HG02981 (cell line): Measurements from ENCODE around the gene TRIM17.
A peak's percentile ranks its signal among the peaks of the same experiment; 100 is the strongest.

Experiments used
- ATAC-seq: cut with Tn5 transposase; IDR thresholded peaks from one replicate; pipeline ENCODE4 v1.9.1; 2021; ENCODE audit warnings: mild to moderate bottlenecking, moderate library complexity; ENCODE audit not compliant: unreplicated experiment

Gene TRIM17, protein sequence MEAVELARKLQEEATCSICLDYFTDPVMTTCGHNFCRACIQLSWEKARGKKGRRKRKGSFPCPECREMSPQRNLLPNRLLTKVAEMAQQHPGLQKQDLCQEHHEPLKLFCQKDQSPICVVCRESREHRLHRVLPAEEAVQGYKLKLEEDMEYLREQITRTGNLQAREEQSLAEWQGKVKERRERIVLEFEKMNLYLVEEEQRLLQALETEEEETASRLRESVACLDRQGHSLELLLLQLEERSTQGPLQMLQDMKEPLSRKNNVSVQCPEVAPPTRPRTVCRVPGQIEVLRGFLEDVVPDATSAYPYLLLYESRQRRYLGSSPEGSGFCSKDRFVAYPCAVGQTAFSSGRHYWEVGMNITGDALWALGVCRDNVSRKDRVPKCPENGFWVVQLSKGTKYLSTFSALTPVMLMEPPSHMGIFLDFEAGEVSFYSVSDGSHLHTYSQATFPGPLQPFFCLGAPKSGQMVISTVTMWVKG

DNA sequence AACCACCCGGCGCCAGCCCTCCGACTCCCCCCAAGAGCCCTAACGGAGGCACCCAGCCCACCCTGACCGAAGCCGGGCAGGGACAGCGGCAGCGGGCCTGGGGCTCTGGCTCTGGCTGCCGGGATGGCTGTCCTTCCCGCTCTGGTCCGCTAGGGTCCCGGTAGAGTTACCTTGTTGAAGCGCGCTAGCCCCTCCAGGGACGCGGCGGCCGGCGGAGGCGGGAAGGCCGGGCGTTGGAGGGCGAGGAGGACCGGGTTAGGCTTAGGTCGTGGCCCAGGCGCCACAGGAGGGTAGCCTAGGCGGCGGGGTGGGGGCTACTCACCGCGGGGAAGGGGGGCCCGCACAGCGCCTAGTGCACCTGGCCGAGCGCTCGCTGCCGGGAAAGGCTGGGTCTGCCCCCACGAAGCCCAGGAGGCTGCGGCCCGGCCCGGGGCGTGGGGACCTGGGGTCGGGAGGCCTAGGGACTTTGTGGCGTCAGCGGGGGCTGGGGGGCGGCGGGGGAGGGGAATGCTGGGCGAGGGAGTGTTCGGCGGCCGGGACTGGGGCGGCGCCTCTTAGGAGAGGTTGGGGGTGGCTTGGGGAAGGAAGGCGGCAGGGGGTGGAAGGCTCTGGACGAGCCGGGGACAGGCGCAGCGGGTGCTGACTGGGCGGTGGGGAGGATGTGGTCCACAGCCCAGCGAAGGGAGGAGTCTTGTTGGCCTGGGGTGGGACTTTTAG is at the start of gene TRIM17:
Gene TRIM17, minus strand, starts transcription at position 645 of the 717 bp plus-strand sequence. CDS start 1,789 bp downstream, outside the sequence.
- no peak for ATAC-seq

DNA sequence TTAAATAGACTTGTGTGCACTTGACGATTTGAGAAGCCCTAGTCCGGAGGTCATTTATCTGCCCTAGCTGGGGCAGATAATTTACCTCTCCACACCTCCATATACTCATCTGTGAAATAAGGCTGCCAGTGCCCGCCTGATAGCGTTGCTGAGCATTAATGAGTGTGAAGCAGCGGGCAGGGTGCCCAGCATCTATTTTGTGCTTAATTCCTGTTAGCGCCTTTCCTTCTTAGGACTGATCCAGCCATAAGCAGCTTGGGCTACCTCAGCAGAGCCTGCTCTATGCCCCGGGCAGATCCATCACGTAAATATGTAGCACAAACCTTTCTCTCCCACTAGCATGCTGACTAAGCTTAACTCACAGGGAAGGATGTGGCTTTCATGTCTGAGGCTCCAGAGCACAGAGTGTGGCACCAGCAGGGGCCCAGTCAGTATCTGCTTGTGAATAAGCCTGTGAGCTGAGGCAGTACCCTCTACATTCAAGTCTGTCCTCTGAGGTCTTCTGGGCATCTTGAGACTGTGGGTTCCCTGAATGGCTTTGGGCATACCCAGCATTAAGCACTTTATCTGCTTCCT is 49.0 kb upstream of the TRIM17 start:
- ATAC-seq, result no peak

DNA sequence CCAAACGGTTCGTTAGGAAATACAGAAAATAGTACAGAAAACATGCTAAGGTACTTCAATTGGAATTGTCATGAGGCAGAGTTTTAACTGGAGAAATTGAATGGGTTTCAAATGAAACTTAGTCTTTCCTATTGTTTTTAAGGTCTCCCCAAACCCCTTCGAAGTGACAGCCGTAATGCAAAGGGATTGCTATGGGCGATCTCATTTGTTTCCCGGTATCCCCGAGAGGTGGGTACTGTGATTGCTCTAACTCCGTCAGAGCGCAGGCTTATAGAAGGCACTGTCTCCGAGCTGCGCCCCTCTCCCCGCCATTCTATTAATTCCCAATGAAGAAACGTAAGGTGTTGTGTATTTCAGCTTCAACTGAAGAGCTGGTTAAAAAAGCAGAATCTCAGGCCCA is 48.5 kb upstream of the TRIM17 start:
- no peak for ATAC-seq

DNA sequence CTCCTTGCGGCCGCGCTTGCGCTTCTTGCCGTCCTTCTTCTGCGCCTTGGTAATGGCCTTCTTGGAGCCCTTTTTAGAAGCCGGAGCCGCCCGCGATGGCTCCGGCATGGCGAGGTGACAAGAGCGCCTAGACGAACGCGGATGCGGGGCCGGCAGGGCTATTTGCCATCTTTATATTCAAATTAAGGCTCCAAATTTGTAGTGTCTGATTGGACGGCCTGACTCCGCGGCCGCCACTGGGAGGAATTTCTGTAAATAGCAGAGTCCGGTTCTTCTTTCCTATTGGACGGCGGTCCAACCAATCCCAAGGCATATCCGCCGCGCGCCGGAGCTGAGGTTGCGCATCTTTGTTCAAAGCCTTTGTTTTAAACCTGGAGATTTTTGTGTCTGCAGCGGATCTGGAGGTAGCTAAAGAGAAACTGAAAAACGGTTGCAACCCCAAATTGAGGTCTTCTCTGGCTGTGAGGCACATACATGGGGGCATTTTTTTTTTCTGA is 47.9 kb upstream of the TRIM17 start:
- ATAC-seq, result peak; percentile 84

DNA sequence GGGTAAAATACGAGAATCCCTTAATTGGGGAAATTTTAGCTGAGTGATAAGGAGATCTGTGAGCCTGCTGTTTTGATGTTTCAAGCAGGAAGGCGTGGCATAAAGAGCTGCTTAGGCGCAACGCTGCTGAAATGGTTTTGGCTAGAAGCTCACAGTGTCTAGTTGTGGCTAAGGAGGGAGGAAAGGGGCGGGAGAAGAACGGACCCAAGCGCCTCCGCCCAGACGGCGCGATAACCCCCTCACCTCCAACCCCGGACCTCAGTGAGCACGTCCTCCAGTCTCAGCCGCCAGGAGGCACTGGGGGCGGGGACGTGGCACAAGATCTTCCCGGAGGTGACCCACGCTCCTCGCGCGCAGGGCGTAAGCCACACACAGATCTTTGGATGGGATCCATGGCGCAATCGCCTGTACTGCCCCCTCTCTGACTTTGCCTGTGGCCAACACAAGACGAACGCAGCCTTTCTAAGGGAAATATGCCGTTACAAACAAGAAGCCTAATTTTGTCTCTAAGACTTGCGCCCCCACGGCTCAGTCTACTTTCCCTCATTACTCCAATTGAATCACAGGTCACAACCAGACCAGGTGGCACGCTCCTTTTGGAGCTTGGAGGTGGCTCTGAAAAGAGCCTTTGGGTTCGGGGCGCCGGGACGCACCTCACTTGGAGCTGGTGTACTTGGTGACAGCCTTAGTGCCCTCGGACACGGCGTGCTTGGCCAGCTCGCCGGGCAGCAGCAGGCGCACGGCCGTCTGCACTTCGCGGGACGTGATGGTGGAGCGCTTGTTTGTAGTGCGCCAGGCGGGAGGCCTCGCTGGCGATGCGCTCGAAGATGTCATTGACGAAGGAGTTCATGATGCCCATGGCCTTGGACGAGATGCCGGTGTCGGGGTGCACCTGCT is 47.1 kb upstream of the TRIM17 start:
- ATAC-seq, result peak; percentile 3

DNA sequence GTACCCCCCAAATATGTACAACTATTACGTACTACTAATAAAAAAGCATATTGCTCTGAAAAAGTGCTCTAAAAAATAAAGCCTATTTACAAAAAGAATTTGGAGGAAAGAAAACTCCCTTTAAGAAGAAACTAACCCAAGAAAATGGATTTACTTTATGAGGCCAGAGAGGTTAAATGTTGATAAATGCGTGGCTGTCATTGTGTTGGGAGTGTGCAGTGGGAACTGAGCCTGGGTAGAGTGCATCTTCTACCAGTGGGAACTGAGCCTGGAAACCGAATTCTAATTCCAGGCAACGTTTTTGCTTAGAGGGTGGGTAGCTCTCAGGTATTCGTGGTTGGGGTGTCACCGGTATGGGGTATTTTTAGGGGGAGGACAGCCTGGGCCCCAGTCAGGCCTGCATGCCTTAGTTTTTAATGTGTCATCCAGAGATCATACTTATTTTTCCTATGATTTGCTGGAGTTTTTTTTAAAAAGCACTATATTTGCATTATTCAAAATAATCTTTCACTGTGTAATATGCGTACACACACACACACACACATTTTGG is 46.4 kb upstream of the TRIM17 start:
- no peak for ATAC-seq

DNA sequence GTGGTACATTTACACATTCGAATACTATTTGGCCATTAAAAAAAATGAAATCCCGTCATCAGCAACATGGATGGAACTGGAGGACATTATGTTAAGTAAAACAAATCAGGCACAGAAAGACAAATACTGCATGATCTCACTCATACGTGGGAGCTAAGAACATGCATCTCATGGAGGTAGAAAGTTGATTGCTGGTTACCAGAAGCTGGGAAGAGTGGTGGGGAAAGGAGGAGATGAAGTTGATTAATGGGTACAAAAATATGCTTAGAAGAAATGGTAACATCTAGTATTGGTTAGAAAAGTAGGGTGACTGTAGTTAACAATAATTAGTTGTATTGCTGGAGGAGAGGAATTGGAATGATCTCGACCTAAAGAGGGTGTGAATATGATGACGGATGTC is 45.9 kb upstream of the TRIM17 start:
- no peak for ATAC-seq

DNA sequence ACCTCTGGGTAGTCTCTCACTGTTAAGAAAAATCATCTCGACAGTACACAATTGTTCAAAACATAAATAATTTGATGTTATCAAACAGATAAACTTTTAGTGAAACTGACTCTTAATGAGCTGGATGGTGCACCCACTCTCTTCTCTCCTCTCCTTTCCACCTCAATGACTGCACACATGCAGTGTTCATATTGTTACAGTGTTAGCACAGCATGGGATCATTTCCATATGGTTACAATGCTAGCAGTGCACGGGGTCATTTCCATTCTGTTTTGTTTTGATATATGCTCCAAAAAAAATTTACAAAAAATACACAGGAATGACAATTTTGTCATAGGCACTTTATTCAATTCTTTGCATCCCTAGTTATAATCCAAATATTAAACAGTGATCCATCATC is 44.2 kb upstream of the TRIM17 start:
- ATAC-seq, result no peak

DNA sequence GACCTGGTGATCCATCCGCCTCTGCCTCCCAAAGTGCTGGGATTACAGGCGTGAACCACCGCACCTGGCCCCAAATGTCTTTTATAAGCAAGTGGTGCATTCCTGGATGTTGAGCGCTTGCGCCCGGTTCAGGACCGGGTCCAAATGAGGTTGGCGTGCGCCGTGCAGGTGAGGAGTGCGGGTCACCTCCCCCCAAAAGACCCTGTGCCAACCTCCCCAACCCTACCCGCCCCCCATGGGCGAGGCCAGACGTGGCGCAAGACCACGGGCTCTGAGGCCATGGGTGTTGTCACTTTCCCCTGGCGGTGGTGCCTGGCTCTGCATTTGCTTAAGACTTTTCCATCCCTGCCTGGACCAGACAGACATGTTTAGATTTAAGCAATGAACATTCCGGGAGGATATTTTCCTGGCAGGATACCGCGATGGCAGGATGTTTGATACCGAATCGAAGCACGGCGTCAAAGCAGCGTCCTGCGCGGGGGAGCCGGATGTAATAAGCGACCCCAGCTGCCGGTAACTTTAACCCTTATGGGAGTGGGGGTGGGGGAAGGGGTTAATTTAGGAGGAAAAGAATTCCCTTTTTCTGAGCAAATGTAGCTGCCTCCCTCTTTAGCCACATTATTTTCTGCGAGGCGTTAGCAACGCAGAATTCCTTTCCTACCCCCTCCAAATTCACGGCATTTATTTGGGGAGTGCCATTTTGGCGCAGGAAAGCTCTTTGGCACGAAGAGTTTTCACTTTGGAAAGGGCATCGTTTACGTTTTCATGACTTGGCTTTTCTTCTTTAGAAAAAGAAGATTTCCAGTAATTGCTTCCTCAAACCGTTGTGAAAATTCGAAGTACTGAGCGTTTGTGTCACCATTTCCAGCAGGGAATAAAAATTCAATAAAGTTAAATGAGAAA is 42.7 kb upstream of the TRIM17 start:
- ATAC-seq, result peak; percentile 38

DNA sequence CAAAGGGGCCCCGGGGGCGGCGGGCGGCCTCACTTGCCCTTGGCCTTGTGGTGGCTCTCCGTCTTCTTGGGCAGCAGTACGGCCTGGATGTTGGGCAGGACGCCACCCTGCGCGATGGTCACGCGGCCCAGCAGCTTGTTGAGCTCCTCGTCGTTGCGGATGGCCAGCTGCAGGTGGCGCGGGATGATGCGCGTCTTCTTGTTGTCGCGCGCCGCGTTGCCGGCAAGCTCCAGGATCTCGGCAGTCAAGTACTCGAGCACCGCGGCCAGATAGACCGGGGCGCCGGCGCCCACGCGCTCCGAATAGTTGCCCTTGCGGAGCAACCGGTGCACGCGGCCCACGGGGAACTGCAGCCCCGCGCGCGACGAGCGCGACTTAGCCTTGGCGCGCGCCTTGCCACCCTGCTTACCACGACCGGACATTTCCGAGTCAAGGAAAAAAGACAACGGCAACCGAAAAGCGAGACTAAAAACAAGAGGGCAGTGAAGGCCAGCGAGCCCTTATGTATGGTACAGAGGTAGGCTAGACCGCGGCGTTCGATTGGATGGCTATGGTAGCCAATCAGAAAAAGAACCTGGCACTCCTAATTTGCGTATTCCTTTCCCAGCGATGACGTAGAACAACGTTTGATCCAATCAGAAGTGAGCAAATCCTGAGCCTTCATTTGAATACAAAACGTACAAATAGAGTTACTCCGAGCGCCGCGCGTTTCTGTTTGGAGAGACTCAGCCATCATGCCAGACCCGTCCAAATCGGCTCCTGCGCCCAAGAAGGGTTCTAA is 40.9 kb upstream of the TRIM17 start:
- peak; percentile 85 for ATAC-seq

DNA sequence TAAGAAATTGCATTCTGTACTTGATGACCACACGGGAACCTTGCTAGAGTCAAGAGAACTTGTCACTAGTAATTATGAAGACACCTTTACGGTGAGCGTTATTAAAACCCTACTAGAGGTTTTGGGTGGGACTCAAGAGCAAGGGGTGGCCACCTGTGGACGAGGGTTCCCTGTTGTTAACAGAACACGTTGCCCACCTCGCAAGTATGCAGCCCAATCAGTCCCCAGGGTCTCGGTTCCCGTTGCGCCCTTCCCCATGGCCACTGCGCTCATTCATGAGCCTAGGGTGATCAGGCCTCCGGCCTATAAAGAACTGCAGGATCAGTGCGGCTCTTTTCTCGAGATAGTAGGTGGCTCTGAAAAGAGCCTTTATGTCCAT is 40.3 kb upstream of the TRIM17 start:
- peak; percentile 11 for ATAC-seq

DNA sequence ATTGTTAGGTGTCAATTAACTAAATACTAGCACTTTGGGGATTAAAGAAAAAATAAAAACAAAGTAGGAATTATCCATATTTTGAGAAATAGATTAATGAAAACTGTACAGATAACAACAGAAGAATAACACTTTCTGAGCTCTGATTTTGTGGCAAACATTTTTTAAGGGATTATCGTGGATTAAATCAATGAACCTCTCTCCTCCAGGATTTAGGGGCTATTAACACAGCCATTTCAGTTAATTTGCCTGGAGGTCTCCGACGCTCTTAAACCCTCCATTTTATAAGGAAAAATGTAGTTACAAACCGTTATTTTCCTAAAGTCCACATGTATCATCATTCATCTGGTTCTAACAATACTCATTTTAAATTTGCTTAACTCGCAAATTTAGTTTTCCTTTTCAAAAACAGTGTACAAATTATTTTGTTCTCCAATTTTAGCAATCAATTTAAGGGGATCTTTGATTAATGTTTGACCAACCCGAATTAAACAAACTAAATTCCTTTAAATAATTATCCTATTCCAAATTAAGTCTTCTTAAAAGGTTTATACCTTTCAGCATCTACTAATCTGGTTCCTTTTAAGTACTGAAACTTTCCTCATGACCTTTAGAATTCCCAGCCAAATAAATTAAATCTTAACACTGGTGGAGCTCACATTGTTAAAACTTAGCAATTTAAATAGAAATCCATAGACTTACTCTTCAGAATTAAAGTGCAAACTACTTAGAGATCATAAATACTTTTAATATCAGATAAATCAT is 39.8 kb upstream of the TRIM17 start:
- no peak for ATAC-seq

DNA sequence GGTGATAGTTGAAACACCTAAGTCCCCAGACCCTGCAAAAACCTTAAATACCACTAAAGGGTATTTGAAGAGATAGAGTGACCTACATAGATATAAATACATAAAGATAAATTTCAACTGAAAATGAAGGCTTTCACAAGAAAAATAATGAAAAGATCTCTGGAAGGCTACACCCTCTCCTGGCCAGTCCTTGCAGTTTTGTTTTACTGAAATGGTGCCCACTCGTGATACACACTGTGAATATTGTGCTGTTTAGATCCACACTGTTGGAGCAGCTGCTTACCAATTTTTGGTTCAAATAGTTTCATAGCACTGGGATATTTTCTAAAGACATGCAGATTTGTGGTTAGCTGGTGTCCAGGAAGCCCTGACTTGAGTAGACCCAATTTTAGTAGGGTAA is 39.1 kb upstream of the TRIM17 start:
- no peak for ATAC-seq

DNA sequence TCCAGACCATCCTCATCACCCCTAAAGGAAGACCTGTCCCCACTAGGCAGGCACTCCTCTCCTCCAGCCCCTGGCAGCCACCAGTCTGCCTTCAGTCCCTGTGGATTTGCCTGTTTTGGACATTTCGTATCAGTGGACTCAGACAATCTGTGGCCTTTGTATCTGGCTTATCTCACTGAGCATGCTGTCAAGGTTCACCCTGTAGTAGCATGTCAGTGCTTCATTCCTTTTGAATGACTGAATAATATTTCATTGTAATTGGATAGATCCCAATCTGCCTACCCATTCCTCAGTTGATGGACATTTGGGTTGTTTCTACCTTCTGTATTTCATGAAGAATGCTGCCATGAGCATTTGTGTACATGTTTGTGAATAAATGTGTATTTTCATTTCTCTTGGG is 37.6 kb upstream of the TRIM17 start:
- no peak for ATAC-seq

DNA sequence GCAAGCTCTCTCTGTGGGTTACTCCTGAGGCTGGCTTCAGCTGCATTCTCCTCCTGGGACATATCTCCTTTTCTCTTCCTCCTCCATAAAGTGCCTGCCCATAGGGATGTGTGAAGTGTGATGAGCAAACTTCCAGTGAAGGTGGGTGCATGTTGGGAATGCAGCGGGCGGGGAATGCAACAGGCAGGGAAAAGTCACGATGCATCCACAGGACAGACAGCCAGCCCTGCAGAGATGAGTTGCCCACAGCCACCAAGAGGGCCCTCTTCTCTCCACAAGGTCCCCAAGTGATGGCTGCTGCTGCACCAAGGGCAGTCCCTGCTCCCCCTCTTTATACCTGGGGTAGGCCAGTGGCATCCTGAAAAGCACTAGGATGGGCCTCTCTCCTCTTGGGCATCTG is 37.0 kb upstream of the TRIM17 start:
- no peak for ATAC-seq

DNA sequence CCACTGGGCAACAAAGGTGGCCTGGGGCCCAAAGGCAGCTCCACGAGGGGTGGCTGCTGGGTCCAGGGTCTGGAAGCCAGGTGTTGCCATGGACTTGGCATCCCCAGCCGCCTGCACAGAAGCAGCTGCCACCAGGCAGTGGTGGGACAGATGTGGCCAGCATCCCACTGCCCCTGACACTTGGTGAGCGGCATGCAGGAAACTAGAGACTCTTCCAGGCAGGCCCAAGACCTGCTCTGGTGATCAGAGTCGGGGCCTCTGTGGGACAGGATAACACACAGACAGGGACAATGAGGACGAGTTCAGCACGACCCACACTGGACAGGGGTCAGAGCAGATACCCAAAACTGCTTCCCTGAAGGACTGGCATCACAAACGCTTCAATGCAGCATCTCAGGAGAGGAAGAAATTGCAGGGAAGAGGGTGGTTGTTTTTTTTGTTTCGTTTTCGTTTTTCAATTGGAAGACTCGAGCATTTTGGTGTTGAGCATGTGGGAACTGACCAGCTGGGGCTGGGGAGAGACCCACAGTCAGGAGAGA is 36.4 kb upstream of the TRIM17 start:
- ATAC-seq, result no peak

DNA sequence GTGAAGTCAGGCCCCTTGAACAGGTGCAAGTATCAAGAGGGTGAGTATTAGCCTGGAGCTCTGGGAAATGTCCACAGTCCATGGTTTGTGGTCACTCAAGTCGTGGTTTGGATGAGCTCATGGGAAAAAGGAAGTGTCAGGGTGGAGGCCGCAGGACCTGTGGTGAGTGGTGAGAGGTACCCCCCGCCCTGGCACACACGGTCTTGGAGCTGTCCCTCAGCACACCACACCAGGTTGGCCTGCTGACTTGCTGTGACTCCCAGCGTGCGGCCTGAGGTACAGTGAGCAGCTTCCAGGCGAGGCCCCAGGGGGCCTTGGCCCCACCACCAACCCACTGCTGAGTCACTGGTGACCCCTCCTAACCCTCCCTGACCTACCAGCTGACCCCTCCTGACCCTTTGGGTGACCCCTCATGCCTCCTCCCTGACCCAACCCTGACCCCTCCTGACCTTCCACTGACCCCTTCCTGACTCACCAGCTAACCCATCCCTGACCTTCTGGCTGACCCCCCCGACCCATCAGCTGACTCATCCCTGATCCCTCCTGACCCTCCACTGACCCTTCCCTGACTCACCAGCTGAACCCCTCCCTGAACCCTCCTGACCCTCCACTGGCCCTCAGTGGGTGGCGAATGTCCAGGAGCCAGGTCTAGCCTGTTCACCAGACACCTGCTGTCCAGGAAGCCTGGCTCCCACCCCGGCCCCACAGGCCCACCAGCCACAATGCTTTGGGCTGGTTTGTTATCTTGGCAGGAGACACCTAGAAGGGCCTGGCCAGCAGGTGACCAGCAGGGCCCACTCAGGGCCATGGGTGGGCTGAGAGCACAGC is 35.7 kb upstream of the TRIM17 start:
- ATAC-seq, result no peak
